GM21526 (cell line): ENCODE results near the gene PSG1.
"Not testable (repeated sequence)": the region's sequence is repeated elsewhere in the genome, so short reads cannot be mapped to it uniquely, and the experiment has no call there.

Experiments used
- ATAC-seq: cut with Tn5 transposase; IDR thresholded peaks from one replicate; pipeline ENCODE4 v1.9.1; 2021; ENCODE audit warnings: moderate library complexity; ENCODE audit not compliant: unreplicated experiment, low FRiP score

The PSG1 gene

DNA sequence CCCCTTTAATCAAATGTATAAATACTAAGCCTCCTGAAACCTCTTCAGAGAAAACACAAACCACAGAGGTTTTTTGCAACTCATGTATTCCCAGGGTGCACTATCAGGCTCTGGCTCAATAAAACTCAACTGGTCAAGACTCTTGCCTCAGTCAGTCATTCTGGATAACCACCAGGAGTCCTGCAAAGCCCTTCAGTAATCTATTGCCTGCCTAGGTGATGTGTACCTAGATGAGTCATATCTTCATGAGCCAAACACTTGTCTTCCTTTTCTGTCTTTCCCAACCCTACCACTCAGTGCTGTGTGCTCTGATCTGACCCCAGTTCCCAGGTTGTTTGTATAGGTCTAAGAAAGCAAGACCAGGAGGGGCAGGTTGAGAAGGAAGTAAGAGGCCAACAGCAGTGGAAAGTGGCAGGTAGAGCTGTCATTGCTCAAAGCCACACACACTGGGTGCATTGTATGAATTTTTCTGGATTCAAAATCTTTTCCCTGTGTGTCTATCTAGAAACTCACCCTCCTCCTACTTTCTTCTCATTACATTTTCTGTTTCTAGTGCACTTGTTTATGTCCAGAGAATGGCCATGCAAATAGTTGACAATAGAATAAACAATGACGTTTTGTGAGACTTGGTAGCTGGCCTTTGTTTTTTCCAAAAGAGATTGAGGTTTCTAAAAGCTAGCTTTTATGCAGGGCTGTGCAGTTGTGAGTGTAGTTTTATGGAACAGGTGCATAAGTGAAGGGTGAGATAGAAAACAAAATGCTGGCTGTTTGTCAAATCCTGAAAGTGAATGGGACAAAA lies 48.1 kb downstream of the PSG1 start:
- no peak for ATAC-seq

DNA sequence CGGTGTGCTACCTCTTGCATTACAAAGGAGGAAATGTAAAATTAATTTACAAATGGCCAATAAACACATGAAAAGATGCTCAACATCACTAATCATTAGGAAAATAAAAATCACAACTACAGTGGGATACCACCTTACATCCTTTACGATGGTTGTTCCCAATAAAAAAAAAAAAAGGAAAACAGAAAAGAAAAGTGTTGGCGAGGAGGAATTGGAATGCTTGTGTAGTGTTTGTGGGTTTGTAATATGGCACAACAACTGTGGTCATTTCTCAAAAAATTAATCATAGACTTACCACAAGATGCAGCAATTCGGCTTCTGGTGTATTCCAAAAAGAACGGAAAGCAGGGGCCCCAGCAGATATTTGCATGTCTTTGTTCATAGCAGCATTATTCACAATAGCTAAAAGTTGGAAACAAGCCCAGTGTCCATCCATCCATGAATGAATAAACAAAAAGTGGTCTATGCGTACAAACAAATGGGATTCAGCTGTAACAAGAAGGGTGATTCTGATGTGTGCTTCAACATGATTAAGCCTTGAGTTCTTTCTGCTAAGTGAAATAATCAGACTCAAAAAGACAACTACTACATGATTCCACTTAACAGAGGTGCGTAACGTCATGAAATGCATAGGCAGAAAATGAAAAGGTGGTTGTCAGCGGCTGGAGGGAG lies 58.1 kb downstream of the PSG1 start:
- ATAC-seq = not testable (repeated sequence)

DNA sequence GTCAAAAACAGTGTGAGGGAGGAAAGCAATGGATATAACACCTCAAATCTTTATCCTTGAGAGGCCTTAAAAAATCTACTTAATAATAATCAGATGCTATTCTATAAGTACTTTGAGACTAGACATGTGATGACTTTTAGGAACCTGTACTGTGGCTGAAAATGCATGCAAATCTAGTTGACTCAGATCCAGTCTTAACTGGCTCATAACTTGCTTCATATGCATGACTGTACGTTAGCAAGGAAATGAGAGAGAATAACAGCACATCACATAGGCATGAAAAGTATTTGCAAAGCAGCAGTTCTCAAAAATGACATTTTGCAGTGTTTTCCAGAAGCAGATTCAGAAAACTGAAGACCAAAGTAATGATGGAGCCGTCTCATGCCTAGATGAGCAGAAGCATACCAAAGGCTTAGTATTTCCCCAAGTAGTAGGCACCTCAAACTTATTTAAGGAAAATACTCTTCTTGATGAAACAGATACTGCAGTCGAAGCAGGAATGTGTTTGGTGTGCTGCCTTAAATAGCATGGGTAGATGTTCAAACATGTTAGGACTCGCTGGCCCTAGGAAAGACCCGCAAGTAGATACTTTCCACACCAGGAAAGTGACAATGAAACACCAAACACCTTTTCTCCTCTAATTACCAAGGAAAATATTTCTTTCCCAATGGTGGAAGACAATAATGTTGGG lies 59.4 kb downstream of the PSG1 start:
- ATAC-seq = not testable (repeated sequence)

DNA sequence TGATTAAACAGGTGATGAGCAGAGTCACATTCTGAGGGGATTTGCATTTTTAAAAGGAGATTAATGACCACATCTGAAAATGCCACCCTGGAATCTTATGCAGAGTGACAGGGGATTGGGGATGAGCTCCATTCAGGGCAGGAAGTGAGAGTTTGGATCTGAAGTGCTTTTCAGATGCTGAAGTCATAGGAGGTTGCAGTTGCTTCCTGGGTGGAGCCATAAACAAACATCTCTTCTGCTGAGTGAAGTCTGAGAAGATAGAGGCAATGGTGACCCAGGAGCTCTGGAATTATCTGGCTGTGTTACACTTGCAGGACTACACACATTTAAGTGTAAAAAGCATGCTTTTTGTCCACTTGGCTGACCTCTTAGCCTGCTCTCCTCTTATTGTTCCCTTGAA lies 62.6 kb downstream of the PSG1 start:
- ATAC-seq = no peak
